CD4-positive, alpha-beta T cell treated with Interleukin-17A for 1 hour (primary cell): ENCODE results near the gene SETD4.

Source experiments
- DNase-seq: peaks from one replicate; pipeline ENCODE4 v3.0.0-alpha.2; 2020

Gene SETD4

GRCh38 chr21:36041910-36042309 is 18.4 kb downstream of the SETD4 start:
- no peak for DNase-seq

DNA sequence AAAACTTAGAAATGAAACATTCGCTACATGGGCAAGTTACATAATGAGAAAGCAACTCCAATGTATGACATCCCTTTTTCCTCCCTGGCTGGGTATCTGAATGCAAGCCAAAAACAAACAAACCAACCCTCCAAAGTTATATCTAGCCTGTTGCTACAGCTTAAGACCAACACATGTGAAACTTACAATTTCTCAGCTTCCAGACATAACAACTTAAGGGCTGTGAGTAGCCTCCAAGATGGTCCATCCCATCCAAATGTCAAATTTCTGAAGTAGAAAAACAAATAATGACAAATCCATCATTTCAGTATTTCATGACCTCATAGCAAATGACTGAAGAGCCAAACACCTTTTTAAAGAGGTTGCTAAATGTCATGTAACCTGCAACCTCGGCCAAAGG is 19.9 kb downstream of the SETD4 start:
- no peak for DNase-seq

GRCh38 chr21:36039861-36040260 is 20.5 kb downstream of the SETD4 start:
- DNase-seq, result no peak

DNA sequence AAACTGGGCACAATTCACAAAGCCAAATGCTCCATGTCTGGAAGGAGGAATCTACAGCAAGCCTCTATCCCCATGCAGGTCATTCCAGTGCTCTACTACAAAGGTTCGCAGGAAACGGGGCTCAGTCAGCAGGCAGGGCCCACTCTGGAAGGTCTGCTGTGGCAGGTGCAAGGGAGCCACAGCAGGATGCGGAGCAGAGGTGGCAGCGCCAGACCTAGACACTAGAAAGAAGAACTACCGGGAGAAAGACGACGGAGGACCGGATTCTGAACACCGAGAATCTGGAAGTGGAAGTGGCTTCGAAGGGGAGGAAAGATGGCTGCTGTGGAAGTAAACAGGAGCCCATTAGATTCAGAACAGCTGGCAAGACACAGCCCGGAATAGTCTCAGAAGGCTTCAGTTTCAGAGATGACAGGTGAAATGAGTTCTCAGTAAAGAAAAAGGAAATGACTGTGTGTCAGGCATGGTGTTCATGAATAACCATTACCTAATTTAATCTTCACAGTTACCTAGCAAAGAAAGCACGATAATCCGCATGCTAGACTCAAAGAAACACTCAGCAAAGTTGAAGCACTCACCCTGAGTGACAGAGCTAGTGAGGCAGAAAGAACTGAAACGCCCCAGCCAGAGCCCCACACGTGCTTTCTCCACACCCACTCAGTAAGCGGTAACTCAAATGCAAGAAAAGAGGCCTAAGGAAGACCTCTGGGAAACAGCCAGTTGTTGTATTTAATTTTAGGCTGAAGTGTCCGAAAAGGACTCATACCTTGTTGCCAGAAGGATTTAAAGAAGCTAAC is 21.4 kb downstream of the SETD4 start:
- no peak for DNase-seq

GRCh38 chr21:36035381-36035791 is 24.9 kb downstream of the SETD4 start:
- no peak for DNase-seq

GRCh38 chr21:36034211-36034913 is 26.0 kb downstream of the SETD4 start:
- no peak for DNase-seq

DNA sequence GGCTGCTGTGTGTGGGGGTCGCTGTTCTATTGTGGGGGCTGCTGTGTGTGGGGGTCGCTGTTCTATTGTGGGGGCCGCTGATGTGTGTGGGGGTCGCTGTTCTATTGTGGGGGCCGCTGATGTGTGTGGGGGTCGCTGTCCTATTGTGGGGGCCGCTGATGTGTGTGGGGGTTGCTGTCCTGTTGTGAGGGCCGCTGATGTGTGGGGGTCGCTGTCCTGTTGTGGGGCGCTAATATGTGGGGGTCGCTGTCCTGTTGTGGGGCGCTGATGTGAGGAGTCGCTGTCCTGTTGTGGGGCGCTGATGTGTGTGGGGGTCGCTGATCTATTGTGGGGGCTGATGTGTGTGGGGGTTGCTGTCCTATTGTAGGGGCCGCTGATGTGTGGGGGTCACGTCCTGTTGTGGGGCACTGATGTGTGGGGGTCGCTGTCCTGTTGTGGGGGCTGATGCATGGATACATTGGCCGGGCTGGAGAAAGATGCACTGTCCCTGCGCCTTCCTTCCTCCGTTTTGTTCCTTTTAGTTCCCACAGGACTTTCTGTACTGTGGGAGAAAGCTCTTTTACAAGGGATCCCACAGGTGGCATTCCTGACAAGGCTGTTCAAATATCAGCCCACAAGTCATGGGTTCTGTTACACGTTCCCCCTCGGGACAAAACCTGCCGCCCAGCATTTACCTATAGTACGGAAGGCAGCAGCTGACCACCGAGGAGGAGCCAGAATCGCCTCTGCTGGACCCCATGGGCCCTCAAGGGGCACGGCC is 27.5 kb downstream of the SETD4 start:
- no peak for DNase-seq

DNA sequence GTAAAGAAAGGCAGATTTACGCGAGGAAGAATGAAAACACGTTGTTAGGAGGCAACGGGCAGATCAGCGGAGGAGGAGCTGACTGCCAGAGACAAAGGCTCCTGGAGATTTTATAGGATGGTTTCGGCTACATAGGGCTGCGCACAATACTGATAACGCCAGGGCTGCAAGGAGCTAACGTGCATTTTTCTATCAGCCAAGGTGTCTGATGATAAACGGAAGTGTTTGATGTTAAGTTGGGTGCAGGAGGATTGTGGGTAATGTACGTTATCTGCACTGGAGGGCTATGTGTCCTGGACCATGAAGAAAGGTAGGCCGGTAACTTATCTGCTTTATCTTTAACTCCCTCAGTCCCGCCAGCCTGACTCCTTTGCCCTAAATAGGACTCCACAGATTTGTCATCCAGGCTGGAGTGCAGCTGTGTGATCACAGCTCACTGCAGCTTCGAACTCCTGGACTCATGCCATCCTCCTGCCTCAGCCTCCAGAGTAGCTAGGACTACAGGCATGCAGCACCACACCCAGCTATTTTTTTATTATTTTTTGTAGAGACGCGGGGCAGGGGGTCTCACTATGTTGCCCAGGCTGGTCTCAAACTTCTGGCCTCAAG is 29.6 kb downstream of the SETD4 start:
- DNase-seq, result no peak

- DNase-seq, result no peak
Measured at GRCh38 chr21:36029309-36029708, 31.0 kb downstream of the SETD4 start.

GRCh38 chr21:36028127-36029069 is 31.9 kb downstream of the SETD4 start:
- peak; percentile 74 for DNase-seq

- DNase-seq, result no peak
Measured at GRCh38 chr21:36027347-36027746, 33.0 kb downstream of the SETD4 start.

DNA sequence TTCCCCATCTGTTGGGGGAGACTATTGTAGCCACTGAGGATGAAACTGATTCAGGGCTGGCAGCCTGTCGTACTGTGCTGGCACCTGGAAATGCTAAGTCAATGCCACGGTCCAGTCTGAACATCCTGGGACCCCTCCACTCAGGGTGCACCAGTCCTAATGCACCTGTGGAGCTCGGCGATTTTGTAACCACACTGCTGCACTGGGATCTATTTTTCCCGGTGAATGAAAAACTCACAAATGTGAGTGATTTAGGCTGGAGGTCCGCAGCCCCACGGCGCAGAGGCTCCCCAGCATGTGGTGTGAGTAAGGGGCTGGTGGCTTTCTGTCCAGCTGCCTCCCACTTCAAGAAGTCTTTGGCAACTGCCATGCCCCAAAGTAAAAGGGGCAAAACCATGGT is 35.5 kb downstream of the SETD4 start:
- no peak for DNase-seq

GRCh38 chr21:36023092-36023480 is 37.2 kb downstream of the SETD4 start:
- no peak for DNase-seq

DNA sequence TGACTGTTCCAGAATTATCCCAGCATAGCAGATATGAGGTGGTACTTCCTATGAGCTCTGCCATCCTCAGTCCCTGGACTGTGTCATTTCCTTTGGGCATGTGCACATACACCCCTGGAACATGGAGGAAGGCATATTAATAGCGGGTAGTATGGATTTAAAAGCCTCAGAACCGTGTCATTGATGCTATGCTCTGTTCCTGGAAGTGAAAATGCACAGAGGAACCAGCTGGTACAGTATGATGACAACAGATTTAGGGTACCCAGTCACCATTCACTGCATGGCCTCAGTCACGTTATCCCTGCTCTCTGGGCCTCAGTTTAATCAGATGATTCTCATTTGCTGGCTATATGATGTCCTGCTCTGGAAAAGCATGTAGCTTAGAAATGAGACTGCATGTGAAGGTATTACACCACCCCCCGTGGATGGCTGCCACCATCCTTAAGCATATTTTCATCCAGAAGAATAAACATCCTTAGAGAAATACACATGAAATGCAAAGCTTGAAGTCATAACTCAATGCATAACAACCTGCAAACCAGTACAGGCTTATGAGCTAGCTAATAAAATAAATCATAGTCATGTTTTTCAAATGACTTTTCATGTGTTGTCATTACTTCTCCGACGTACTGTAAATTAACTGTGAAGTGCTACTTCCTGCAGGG is 37.8 kb downstream of the SETD4 start:
- DNase-seq, result no peak

DNA sequence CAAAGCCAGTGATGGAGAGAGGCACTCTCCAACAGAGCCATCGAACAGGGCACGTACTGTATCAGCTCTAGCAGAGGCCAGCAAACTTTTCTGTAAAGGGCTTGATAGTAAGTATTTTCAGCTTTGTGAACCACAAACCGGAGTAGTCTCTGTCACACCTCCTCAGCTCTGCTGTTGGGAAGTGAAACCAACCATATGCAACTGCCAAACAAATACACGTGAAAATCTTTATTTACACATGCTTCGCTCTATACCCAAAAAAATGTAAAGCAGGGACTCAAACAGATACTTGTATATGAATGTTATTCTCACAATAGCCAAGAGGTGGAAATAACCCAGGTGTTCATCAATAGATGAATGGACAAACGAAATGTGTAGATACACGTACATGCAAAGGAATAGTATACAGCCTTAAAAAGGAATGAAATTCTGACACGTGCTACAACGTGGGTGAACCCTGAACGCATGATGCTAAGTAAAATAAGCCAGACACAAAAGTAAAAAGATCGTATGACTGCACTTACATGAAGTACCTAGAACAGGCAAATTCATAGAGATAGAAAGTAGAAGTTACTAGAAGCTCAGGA is 39.0 kb downstream of the SETD4 start:
- DNase-seq, result no peak

- DNase-seq, result no peak
Measured at GRCh38 chr21:36015045-36015444, 45.3 kb downstream of the SETD4 start.

- DNase-seq, result no peak
Measured at GRCh38 chr21:36010801-36011200, 49.5 kb downstream of the SETD4 start.

DNA sequence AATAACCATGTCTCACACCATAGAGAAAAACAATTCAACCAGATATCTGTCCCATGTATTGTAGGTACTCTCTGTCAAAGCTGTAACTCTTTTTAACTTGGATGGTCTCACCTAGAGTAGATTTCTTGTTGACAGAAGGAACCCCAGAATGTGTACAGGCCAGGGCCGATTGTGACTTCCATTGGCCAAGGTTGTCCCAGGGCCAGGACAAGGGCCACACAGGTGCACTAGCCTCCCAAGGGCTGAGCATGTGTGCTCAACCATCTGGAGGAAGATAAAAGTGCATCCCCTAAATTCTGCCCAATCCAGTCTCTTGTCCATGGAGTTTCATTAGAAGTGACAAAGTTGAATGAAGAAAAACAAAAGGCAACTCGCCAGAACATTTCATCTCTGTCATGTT is 51.8 kb downstream of the SETD4 start:
- no peak for DNase-seq

DNA sequence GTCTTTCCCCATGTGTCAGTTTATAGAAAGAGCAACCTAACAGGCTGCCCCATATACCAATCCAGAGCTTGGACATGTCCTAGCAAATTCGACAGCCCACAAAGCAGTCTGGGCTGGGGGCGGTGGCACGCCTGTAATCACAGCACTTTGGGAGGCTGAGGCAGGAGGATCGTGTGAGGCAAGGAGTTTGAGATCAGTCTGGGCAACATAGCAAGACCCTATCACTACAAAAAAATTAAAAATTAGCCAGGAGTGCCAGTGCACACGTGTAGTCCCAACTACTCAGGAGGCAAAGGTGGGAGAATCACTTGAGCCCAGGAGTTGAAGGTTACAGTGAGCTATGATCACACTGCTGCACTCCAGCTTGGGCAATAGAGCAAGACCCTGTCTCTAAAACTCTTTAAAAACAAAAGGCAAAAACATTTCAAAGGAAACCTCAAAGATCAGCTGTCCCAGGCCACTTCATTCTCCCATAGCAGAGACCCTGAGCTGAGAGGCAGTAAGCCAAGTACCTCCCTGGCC is 54.4 kb downstream of the SETD4 start:
- DNase-seq, result no peak

- DNase-seq, result no peak
Measured at GRCh38 chr21:36005018-36005417, 55.3 kb downstream of the SETD4 start.

DNA sequence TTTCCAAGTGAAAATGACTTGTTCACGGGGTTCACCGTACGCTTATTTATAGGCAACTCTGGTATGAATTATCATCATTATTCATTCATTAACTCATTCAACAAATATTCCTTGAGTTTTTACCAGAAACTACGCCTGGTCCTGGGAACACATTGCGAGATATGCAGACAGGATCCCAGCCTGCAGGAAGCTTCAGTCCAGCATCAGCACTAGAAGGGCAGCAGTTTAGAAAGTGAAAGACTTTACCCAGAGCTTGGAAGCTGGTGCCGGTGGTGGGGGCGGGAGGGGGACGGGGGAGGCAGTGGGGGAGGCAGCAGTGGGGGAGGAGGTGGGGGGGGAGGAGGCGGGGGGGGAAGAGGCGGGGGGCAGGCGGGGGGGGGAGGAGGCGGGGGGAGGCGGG is 55.9 kb downstream of the SETD4 start:
- no peak for DNase-seq
